CD14-positive monocyte (primary cell): ENCODE measurements around the gene TMEM14A. TPM values are rescaled to one million over a fixed set of nuclear protein-coding genes. Genes with fewer than 3 reads are reported as not detected.

Source experiments
- DNase-seq, 3 donors: peaks; one replicate each; pipeline ENCODE4 v3.0.0-alpha.2; 2011 to 2022
- H2AFZ ChIP-seq: 2 replicates; pipeline ENCODE4 v1.6.0; 2012; ENCODE audit warnings: mild to moderate bottlenecking, low read depth, low read length, inconsistent platforms; ENCODE audit not compliant: insufficient read depth, poor library complexity, severe bottlenecking
- H3K27ac ChIP-seq, 2 donors: 1 replicate in 1 of 2; 2 replicates in 1 of 2; pipeline ENCODE4 v1.5.1; 2012 to 2013; ENCODE audit warnings: low read length in 2 of 2, control low read depth in 1 of 2, inconsistent platforms in 1 of 2, low read depth in 1 of 2, mild to moderate bottlenecking in 1 of 2
- H3K27me3 ChIP-seq, 2 donors: one replicate each; pipeline versions ENCODE4 v1.6.0 to v1.6.1; 2011 to 2013; ENCODE audit warnings: low read length in 2 of 2; ENCODE audit not compliant: control insufficient read depth in 2 of 2, insufficient read depth in 2 of 2
- H3K36me3 ChIP-seq, 2 donors: replicated peaks in 1 of 2; 1 replicate in 1 of 2; 2 replicates in 1 of 2; pipeline versions ENCODE4 v1.5.1 to v1.6.1; 2012 to 2013; ENCODE audit warnings: low read length in 2 of 2, control low read depth in 1 of 2, inconsistent platforms in 1 of 2, mild to moderate bottlenecking in 1 of 2; ENCODE audit not compliant: insufficient read depth in 2 of 2, control insufficient read depth in 1 of 2
- H3K4me1 ChIP-seq, 2 donors: 1 replicate in 1 of 2; 2 replicates in 1 of 2; pipeline versions ENCODE4 v1.5.1 to v1.6.1; 2012 to 2013; ENCODE audit warnings: low read length in 2 of 2, control low read depth in 1 of 2, inconsistent platforms in 1 of 2, mild to moderate bottlenecking in 1 of 2, moderate library complexity in 1 of 2; ENCODE audit not compliant: insufficient read depth in 2 of 2, control insufficient read depth in 1 of 2
- H3K4me2 ChIP-seq: replicated peaks from 2 replicates; pipeline ENCODE3; 2012; ENCODE audit warnings: low read length, moderate library complexity, mild to moderate bottlenecking; ENCODE audit not compliant: poor library complexity, severe bottlenecking; ENCODE audit errors: extremely low read depth
- H3K4me3 ChIP-seq, 3 experiments: fragments of 200-600 bp in 1 of 3; sonication (generic) in 1 of 3; replicated peaks in 1 of 3; 1 replicate in 2 of 3; 2 replicates in 1 of 3; pipeline ENCODE4 v1.5.1; 2011 to 2013; ENCODE audit warnings: low read length in 3 of 3, mild to moderate bottlenecking in 3 of 3, control low read depth in 2 of 3, low read depth in 2 of 3, inconsistent platforms in 1 of 3, moderate library complexity in 1 of 3
- H3K79me2 ChIP-seq: 2 replicates; pipeline ENCODE4 v1.6.0; 2012; ENCODE audit warnings: mild to moderate bottlenecking, control low read depth, inconsistent platforms, low read length, moderate library complexity; ENCODE audit not compliant: insufficient read depth
- H3K9ac ChIP-seq: 2 replicates; pipeline ENCODE4 v1.6.0; 2017; ENCODE audit warnings: low read length, mild to moderate bottlenecking; ENCODE audit not compliant: insufficient read depth, poor library complexity, severe bottlenecking
- H3K9me3 ChIP-seq, 2 donors: replicated peaks in 1 of 2; 1 replicate in 1 of 2; 2 replicates in 1 of 2; pipeline versions ENCODE4 v1.5.1 to v1.6.1; 2012 to 2013; ENCODE audit warnings: low read length in 2 of 2, control low read depth in 1 of 2; ENCODE audit not compliant: control insufficient read depth in 1 of 2, insufficient read depth in 1 of 2
- H4K20me1 ChIP-seq: 2 replicates; pipeline ENCODE4 v1.6.0; 2012; ENCODE audit warnings: mild to moderate bottlenecking, low read length, control low read depth, moderate library complexity; ENCODE audit not compliant: insufficient read depth
- H3K27ac Mint-ChIP-seq, 7 donors: one replicate each; pipeline ENCODE4 v1.8.0; 2020; ENCODE audit warnings: mild to moderate bottlenecking in 7 of 7, mixed read lengths in 7 of 7, moderate library complexity in 6 of 7, inconsistent platforms in 2 of 7
- H3K27me3 Mint-ChIP-seq, 3 donors: one replicate each; pipeline ENCODE4 v1.8.0; 2021 to 2022; ENCODE audit warnings: low read depth in 3 of 3, mild to moderate bottlenecking in 3 of 3, mixed read lengths in 3 of 3, moderate library complexity in 3 of 3, inconsistent platforms in 1 of 3
- H3K36me3 Mint-ChIP-seq, 2 donors: one replicate each; pipeline ENCODE4 v1.8.0; 2020; ENCODE audit warnings: mixed read lengths in 2 of 2, inconsistent platforms in 1 of 2, mild to moderate bottlenecking in 1 of 2
- H3K4me1 Mint-ChIP-seq: one replicate; pipeline ENCODE4 v1.8.0; 2020; ENCODE audit warnings: mild to moderate bottlenecking, mixed read lengths
- H3K4me3 Mint-ChIP-seq, 2 donors: one replicate each; pipeline ENCODE4 v1.8.0; 2020; ENCODE audit warnings: mild to moderate bottlenecking in 2 of 2, mixed read lengths in 2 of 2, moderate library complexity in 1 of 2
- H3K9me3 Mint-ChIP-seq, 7 donors: one replicate each; pipeline ENCODE4 v1.8.0; 2020 to 2022; ENCODE audit warnings: mixed read lengths in 7 of 7, mild to moderate bottlenecking in 6 of 7, moderate library complexity in 6 of 7, inconsistent platforms in 2 of 7
- CTCF ChIP-seq: fragments of 200-600 bp; IDR thresholded peaks from one replicate; pipeline ENCODE4 v1.8.0; 2022; ENCODE audit warnings: antibody characterized with exemption, mild to moderate bottlenecking
- WGBS: methylation state at CpG from one replicate; pipeline ENCODE4 v1.1.5; 2013; ENCODE audit warnings: missing lambda C conversion rate; ENCODE audit not compliant: insufficient coverage; 5-methylcytosine and 5-hydroxymethylcytosine counted together
- intact Hi-C, 2 donors: fragments of 100-400 bp; cut with micrococcal nuclease; formaldehyde crosslinking; loops; one replicate each; pipeline versions ENCODE4 v1.15.0 to v1.15.1; 2023
- polyA plus RNA-seq, 3 donors: library from polyadenylated mRNA; depleted of rRNA in 1 of 3; unstranded in 2 of 3; stranded (reverse) in 1 of 3; fragments of 300-500 nt in 2 of 3; fragments of >200 nt in 1 of 3; fragmentation: Illumina TruSeq in 2 of 3; gene quantifications; 1 replicate in 2 of 3; 2 replicates in 1 of 3; pipeline ENCODE4 v1.2.3, GENCODE V29; 2012 to 2021

The TMEM14A gene
- polyA plus RNA-seq, 3 donors, result 0.08 to 0.23 (median 0.20) TPM

- H3K27me3 Mint-ChIP-seq, result peaks cover 2 to 11% (median 4%) of the 10 kb centered on the region in 3 donors
- Histone ChIP-seq H2AFZ (no peak overlapping the region), H3K9ac (no peak overlapping the region), H4K20me1 (no peaks in the 10 kb centered on the region), H3K9me3 (peaks cover 0 to 4% of the 10 kb centered on the region in 2 donors), H3K4me1 (peaks cover 16 to 21% of the 10 kb centered on the region in 2 donors), H3K36me3 (no peaks in the 10 kb centered on the region), H3K4me3 (no peak overlapping the region), H3K79me2 (no peaks in the 10 kb centered on the region), H3K27ac (no peak overlapping the region), H3K27me3 (peaks cover 11 to 27% of the 10 kb centered on the region in 2 donors), H3K4me2 (no peak overlapping the region)
- no peaks in the 10 kb centered on the region for H3K4me1 Mint-ChIP-seq
- H3K36me3 Mint-ChIP-seq, result no peaks in the 10 kb centered on the region
- DNase-seq, result no peak
- 80% methylated on average over 1 of the region's 2 CpGs for WGBS
- intact Hi-C loops, result loop anchor here (10.0 kb wide), 2 partner anchors 87 to 357 kb away; partner anchors contain the start of gene TRAM2 (in 2 of the 2)
- no peak overlapping the region for H3K27ac Mint-ChIP-seq
- no peak overlapping the region for H3K4me3 Mint-ChIP-seq
- H3K9me3 Mint-ChIP-seq, result peaks cover 0 to 2% (median 0%) of the 10 kb centered on the region in 7 donors
- no peak for TF ChIP-seq CTCF
These were observed 8.9 kb upstream of the TMEM14A start for GRCh38 chr6:52662031-52662430.

GRCh38 chr6:52663120-52663935 is 7.6 kb upstream of the TMEM14A start:
- Histone ChIP-seq H3K9me3 (no peaks in the 10 kb centered on the region), H3K4me2 (peak overlapping the region; percentile 92), H3K79me2 (no peaks in the 10 kb centered on the region), H2AFZ (peak overlapping the region; percentile 89), H3K27me3 (peaks cover 11 to 27% of the 10 kb centered on the region in 2 donors), H3K36me3 (no peaks in the 10 kb centered on the region), H3K4me3 (peak overlapping the region; percentile 20 to 79 (median 34)), H4K20me1 (no peaks in the 10 kb centered on the region), H3K4me1 (peaks cover 21 to 33% of the 10 kb centered on the region in 2 donors), H3K27ac (no peak overlapping the region), H3K9ac (peak overlapping the region; percentile 43)
- DNase-seq, result peak; percentile 57 to 65 (median 60)
- peak; percentile 99 for TF ChIP-seq CTCF
- no peak overlapping the region for H3K27ac Mint-ChIP-seq
- WGBS, result 79% methylated on average over 2 of the region's 12 CpGs
- no peaks in the 10 kb centered on the region for H3K9me3 Mint-ChIP-seq
- H3K4me1 Mint-ChIP-seq, result peaks cover 12% of the 10 kb centered on the region
- H3K4me3 Mint-ChIP-seq, result no peak overlapping the region
- intact Hi-C loops, result loop anchor here (1.0 to 10.0 kb wide), 3 partner anchors 89 to 359 kb away; partner anchors contain the start of gene TRAM2 (in 2 of the 2)
- peaks cover 0 to 8% (median 3%) of the 10 kb centered on the region in 3 donors for H3K27me3 Mint-ChIP-seq
- no peaks in the 10 kb centered on the region for H3K36me3 Mint-ChIP-seq
